HepG2 (cell line): ENCODE data around the gene USE1. TPM values are rescaled to one million over a fixed set of nuclear protein-coding genes. Genes with fewer than 3 reads are reported as not detected.

Experiments used
- ADNP ChIP-seq: sonication (generic); formaldehyde crosslinking; IDR thresholded peaks from 2 replicates; pipeline ENCODE4 v1.4.0; 2020; ENCODE audit warnings: missing genetic modification reagents
- ARNTL ChIP-seq: sonication (generic); formaldehyde crosslinking; IDR thresholded peaks from 2 replicates; pipeline ENCODE4 v1.4.0; 2020; ENCODE audit warnings: mild to moderate bottlenecking, missing genetic modification reagents
- ATF4 ChIP-seq, 2 experiments: fragments of 450-650 bp in 1 of 2; sonication (generic) in 1 of 2; formaldehyde crosslinking; IDR thresholded peaks; 2 replicates each; pipeline versions ENCODE4 v1.5.0 to v1.8.0; 2020 to 2022; ENCODE audit warnings: mild to moderate bottlenecking in 1 of 2, missing genetic modification reagents in 1 of 2
- ATF7-NPFF ChIP-seq: sonication (generic); formaldehyde crosslinking; IDR thresholded peaks from 2 replicates; pipeline ENCODE4 v1.8.1; 2023; ENCODE audit warnings: mild to moderate bottlenecking, low read depth, missing genetic modification reagents, moderate library complexity
- ETV5 ChIP-seq: IDR thresholded peaks from 2 replicates; pipeline ENCODE4 v1.6.1; 2018; ENCODE audit warnings: missing biosample characterization, missing genetic modification reagents, inconsistent platforms, borderline replicate concordance
- FOXA3 ChIP-seq: IDR thresholded peaks from 2 replicates; pipeline ENCODE4 v1.6.1; 2016; ENCODE audit warnings: missing genetic modification reagents, missing compliant biosample characterization
- IKZF1 ChIP-seq: fragments of 450-650 bp; IDR thresholded peaks from 2 replicates; pipeline ENCODE4 v1.7.1; 2016
- JUN ChIP-seq: sonication (generic); formaldehyde crosslinking; IDR thresholded peaks from 2 replicates; pipeline ENCODE4 v1.4.0; 2020; ENCODE audit warnings: mild to moderate bottlenecking, missing genetic modification reagents
- MTA1 ChIP-seq: sonication (generic); formaldehyde crosslinking; IDR thresholded peaks from 2 replicates; pipeline ENCODE4 v1.4.0; 2020; ENCODE audit warnings: missing genetic modification reagents, mild to moderate bottlenecking, borderline replicate concordance
- PRPF4 ChIP-seq: fragments of 200-400 bp; formaldehyde crosslinking; IDR thresholded peaks from 2 replicates; pipeline ENCODE4 v1.6.1; 2016; ENCODE audit warnings: low read length, low read depth; ENCODE audit not compliant: poor library complexity, severe bottlenecking
- RARA ChIP-seq: IDR thresholded peaks from 2 replicates; pipeline ENCODE4 v1.6.1; 2016; ENCODE audit warnings: missing genetic modification reagents, missing compliant biosample characterization
- SNAI1 ChIP-seq: sonication (generic); formaldehyde crosslinking; IDR thresholded peaks from 2 replicates; pipeline ENCODE4 v1.5.0; 2020; ENCODE audit warnings: mild to moderate bottlenecking, missing genetic modification reagents, borderline replicate concordance
- TBX3 ChIP-seq: fragments of 450-650 bp; IDR thresholded peaks from 2 replicates; pipeline ENCODE4 v1.6.1; 2017; ENCODE audit warnings: antibody characterized with exemption, mild to moderate bottlenecking, inconsistent platforms, borderline replicate concordance
- YEATS2 ChIP-seq: sonication (generic); formaldehyde crosslinking; IDR thresholded peaks from 2 replicates; pipeline ENCODE4 v1.4.0; 2020; ENCODE audit warnings: missing genetic modification reagents, borderline replicate concordance
- ZBTB38 ChIP-seq: sonication (generic); formaldehyde crosslinking; IDR thresholded peaks from 2 replicates; pipeline ENCODE4 v1.5.1; 2020; ENCODE audit warnings: mild to moderate bottlenecking, missing genetic modification reagents
- ZFP62 ChIP-seq: sonication (generic); formaldehyde crosslinking; IDR thresholded peaks from 2 replicates; pipeline ENCODE4 v1.4.0; 2020; ENCODE audit warnings: missing genetic modification reagents
- ZNF224 ChIP-seq: sonication (generic); formaldehyde crosslinking; IDR thresholded peaks from 2 replicates; pipeline ENCODE4 v1.5.0; 2020; ENCODE audit warnings: mild to moderate bottlenecking, missing genetic modification reagents
- ZNF232 ChIP-seq: sonication (generic); formaldehyde crosslinking; IDR thresholded peaks from 2 replicates; pipeline ENCODE4 v1.4.0; 2020; ENCODE audit warnings: missing genetic modification reagents, borderline replicate concordance
- ZNF337 ChIP-seq: sonication (generic); formaldehyde crosslinking; IDR thresholded peaks from 2 replicates; pipeline ENCODE4 v1.5.1; 2020; ENCODE audit warnings: missing genetic modification reagents, low read depth, mild to moderate bottlenecking, borderline replicate concordance
- ZNF432 ChIP-seq: sonication (generic); formaldehyde crosslinking; IDR thresholded peaks from 2 replicates; pipeline ENCODE4 v1.5.0; 2020; ENCODE audit warnings: missing genetic modification reagents, mild to moderate bottlenecking, borderline replicate concordance
- ZNF564 ChIP-seq: sonication (generic); formaldehyde crosslinking; IDR thresholded peaks from 2 replicates; pipeline ENCODE4 v1.8.1; 2023; ENCODE audit warnings: mild to moderate bottlenecking, missing genetic modification reagents
- ZNF746 ChIP-seq: sonication (generic); formaldehyde crosslinking; IDR thresholded peaks from 2 replicates; pipeline ENCODE4 v1.8.0; 2022; ENCODE audit warnings: mild to moderate bottlenecking, missing genetic modification reagents
- ZNF878 ChIP-seq: sonication (generic); formaldehyde crosslinking; IDR thresholded peaks from 2 replicates; pipeline ENCODE4 v1.8.1; 2023; ENCODE audit warnings: mild to moderate bottlenecking, missing genetic modification reagents, moderate library complexity
- polyA plus RNA-seq, 8 experiments: library from polyadenylated mRNA; depleted of rRNA in 3 of 8; stranded (reverse) in 7 of 8; unstranded in 1 of 8; fragments of >200 nt; fragmentation: Illumina TruSeq in 4 of 8; extraction: Trizol in 4 of 8; gene quantifications; 2 replicates each; pipeline versions ENCODE4 v1.2.1 to v1.2.3, GENCODE V29; 2011 to 2016; ENCODE audit warnings: low read depth in 4 of 8, missing spikeins in 1 of 8, mixed read lengths in 1 of 8; ENCODE audit not compliant: insufficient read depth in 1 of 8
- total RNA-seq, 5 experiments: library from RNA; depleted of rRNA; stranded (reverse); fragments of >200 nt; fragmentation: Illumina TruSeq; extraction: Trizol; gene quantifications; 2 replicates each; pipeline ENCODE4 v1.2.3, GENCODE V29; 2016; ENCODE audit warnings: low read depth in 1 of 5
- TF ChIP-seq, protein P1 (sequence below): sonication (generic); formaldehyde crosslinking; IDR thresholded peaks from 2 replicates; pipeline ENCODE4 v1.8.1; 2023; ENCODE audit warnings: mild to moderate bottlenecking, missing genetic modification reagents
- TF ChIP-seq, protein P2 (sequence below): sonication (generic); formaldehyde crosslinking; IDR thresholded peaks from 2 replicates; pipeline ENCODE4 v1.8.1; 2023; ENCODE audit warnings: missing genetic modification reagents, inconsistent platforms, borderline replicate concordance

USE1 gene
- total and polyA plus RNA-seq, 2 of the 13 experiments (the other 11 are each of a cell fraction or from before 2014, with no cell fraction given), result 9.9 to 17.6 TPM

DNA sequence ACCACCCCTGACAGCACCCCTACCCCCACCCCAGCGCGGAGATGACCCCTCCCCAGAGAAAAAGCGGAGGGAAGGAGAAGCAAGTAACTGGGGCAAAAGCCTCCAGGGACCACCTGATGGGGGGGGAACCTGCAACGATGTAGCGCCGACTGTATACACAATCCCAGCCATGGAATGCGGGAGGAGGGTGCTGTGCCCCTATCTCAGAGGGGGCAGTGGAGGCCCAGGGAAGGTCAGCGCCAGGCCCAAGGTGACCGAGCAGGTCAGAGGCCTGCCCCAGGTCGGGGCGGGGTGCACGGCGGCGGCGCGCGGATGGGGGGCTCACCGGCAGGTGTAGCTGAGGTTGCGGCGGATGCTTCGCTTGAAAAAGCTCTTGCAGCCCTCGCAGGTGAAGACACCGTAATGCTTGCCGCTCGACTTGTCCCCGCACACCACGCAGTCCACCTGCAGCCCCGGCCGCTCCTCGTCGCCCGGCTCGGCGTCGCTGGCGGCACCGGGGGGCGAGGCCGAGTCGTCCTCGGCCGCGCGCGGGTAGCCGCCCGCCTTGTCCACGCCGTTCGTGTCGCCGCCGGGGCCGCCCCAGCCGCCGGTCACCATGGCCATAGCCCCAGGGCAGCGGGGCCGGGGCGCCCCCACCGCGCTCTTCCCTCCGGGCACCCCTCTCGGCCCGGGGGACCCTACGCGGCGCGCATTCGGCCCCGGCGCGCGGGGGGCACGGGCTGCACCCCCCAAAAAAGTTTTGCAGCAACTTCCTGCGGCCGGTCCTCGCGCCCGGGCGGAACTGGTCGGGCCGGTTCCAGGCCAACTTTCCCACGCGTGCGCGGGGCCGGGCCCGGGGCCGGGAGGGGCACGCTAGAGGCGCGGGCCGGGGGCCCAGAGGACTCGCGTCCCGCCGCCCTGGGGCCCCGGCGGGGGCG is 29.7 kb downstream of the USE1 start (continued):
- TF ChIP-seq ATF4 (CRISPR knock-in tag; IDR thresholded peaks at IDR 0.05) (no peak), ZNF224 (CRISPR knock-in tag) (no peak), ZNF232 (CRISPR knock-in tag) (no peak), MTA1 (CRISPR knock-in tag) (0 out of 2 replicates have a peak, but pooled peaks have one; percentile 4), ZNF564 (CRISPR knock-in tag) (0 out of 2 replicates have a peak, but pooled peaks have one; percentile 31), SNAI1 (CRISPR knock-in tag) (no peak), ZNF337 (no peak), ADNP (peak; percentile 86; the same call in 1 of the 2 replicates), ETV5 (CRISPR knock-in tag) (no peak), ZNF878 (no peak), IKZF1 (no peak), ZFP62 (no peak), RARA (CRISPR knock-in tag) (no peak), ARNTL (CRISPR knock-in tag) (no peak), YEATS2 (CRISPR knock-in tag) (no peak), ZBTB38 (no peak), ZNF746 (no peak), TBX3 (no peak), ZNF432 (CRISPR knock-in tag) (no peak), PRPF4 (no peak), JUN (CRISPR knock-in tag) (no peak), FOXA3 (no peak), ATF7-NPFF (no peak; the same call in 1 of the 2 replicates)
- TF ChIP-seq, protein P1, sequence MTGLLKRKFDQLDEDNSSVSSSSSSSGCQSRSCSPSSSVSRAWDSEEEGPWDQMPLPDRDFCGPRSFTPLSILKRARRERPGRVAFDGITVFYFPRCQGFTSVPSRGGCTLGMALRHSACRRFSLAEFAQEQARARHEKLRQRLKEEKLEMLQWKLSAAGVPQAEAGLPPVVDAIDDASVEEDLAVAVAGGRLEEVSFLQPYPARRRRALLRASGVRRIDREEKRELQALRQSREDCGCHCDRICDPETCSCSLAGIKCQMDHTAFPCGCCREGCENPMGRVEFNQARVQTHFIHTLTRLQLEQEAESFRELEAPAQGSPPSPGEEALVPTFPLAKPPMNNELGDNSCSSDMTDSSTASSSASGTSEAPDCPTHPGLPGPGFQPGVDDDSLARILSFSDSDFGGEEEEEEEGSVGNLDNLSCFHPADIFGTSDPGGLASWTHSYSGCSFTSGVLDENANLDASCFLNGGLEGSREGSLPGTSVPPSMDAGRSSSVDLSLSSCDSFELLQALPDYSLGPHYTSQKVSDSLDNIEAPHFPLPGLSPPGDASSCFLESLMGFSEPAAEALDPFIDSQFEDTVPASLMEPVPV (CRISPR knock-in tag), result peak; percentile 33
- TF ChIP-seq, protein P2, sequence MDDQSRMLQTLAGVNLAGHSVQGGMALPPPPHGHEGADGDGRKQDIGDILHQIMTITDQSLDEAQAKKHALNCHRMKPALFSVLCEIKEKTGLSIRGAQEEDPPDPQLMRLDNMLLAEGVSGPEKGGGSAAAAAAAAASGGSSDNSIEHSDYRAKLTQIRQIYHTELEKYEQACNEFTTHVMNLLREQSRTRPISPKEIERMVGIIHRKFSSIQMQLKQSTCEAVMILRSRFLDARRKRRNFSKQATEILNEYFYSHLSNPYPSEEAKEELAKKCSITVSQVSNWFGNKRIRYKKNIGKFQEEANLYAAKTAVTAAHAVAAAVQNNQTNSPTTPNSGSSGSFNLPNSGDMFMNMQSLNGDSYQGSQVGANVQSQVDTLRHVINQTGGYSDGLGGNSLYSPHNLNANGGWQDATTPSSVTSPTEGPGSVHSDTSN (CRISPR knock-in tag), result no peak
